Measurements from ENCODE around the gene LIMS2. TPM values are rescaled to one million over a fixed set of nuclear protein-coding genes. Genes with fewer than 3 reads are reported as not detected.

The LIMS2 gene
- polyA plus RNA-seq, 2 of the 4 experiments (the other 2 are of a cell fraction): 1.2 to 6.1 TPM

GRCh38 chr2:127591221-127591923, 84.0 kb downstream of the LIMS2 start:
- WGBS (ENCODE audit: missing lambda C conversion rate): 51% methylated on average over 9 of the region's 10 CpGs
- Histone ChIP-seq H3K4me2 (no peak overlapping the region), H3K9me3 (no peaks in the 10 kb centered on the region), H3K27ac (peak overlapping the region in 1 of 2 experiments; percentile 61; a peak in 2 of 6 replicates), H3K4me1 (no peaks in the 10 kb centered on the region), H3K4me3 (no peak overlapping the region)
- FAIRE-seq (no peak), DNase-seq (ENCODE audit: low read depth in 1 of 2, low spot score in 1 of 2) (peak; percentile 72 to 74), ATAC-seq (peak; percentile 90 to 99)
- TF ChIP-seq RAD21 (conservative IDR thresholded peaks at IDR 0.05 in 1 of 2, IDR thresholded peaks at IDR 0.05 in 1 of 2): peak; percentile 86 to 96
- peak; percentile 91 for TF ChIP-seq CTCF (IDR thresholded peaks at IDR 0.05)
- TF ChIP-seq SMC3 (IDR thresholded peaks at IDR 0.05): peak; percentile 78
- no peak for TF ChIP-seq MAZ (IDR thresholded peaks at IDR 0.05; ENCODE audit: borderline replicate concordance, low read depth, low read length)
- CTCF ChIA-PET: interaction anchor here (0.7 to 2.8 kb wide), 30 partner anchors 9 to 285 kb away, joined by 3 to 37 read pairs (median 4); partner anchors contain the start of gene LIMS2
- POLR2A ChIA-PET: interaction anchor here (1.1 kb wide), 1 partner anchor 65 kb away, joined by 6 read pairs; the partner anchor contains the start of gene IWS1

- Histone ChIP-seq H3K4me1 (no peaks in the 10 kb centered on the region), H3K9me3 (no peaks in the 10 kb centered on the region), H3K27ac (peak overlapping the region in 1 of 2 experiments; percentile 61; a peak in 1 of 6 replicates), H3K4me3 (no peak overlapping the region), H3K4me2 (no peak overlapping the region)
- ATAC-seq: peak in 1 of 2 experiments; percentile 16; a peak in 3 of 6 replicates
- ChIA-PET POLR2A (interaction anchor here (1.1 kb wide), 1 partner anchor 64 kb away, joined by 6 read pairs; the partner anchor contains the start of gene IWS1), CTCF (interaction anchor here (0.6 to 2.8 kb wide), 27 partner anchors 8 to 328 kb away, joined by 3 to 37 read pairs (median 4); partner anchors contain the start of gene LIMS2)
- WGBS (ENCODE audit: missing lambda C conversion rate): 78% methylated on average over 8 of the region's 8 CpGs
- no peak for FAIRE-seq
- no peak for DNase-seq (ENCODE audit: low read depth in 1 of 2, low spot score in 1 of 2)
- TF ChIP-seq ELK1 (IDR thresholded peaks at IDR 0.05; ENCODE audit: low read depth, low read length): no peak
- TF ChIP-seq JUNB (IDR thresholded peaks at IDR 0.05): no peak
- TF ChIP-seq FOSB (CRISPR knock-in tag; IDR thresholded peaks at IDR 0.05): no peak
- TF ChIP-seq MAFK (IDR thresholded peaks at IDR 0.05; ENCODE audit: partially characterized antibody): no peak
- no peak for TF ChIP-seq CHD2 (IDR thresholded peaks at IDR 0.05; ENCODE audit: low read length, partially characterized antibody)
- no peak for TF ChIP-seq USF2 (IDR thresholded peaks at IDR 0.05)
- TF ChIP-seq MAX (IDR thresholded peaks at IDR 0.05): no peak
- TF ChIP-seq TP53 (CRISPR knock-in tag; IDR thresholded peaks at IDR 0.05): no peak
- TF ChIP-seq PBX3 (IDR thresholded peaks at IDR 0.05): no peak
- no peak for TF ChIP-seq HDAC2 (IDR thresholded peaks at IDR 0.05)
- TF ChIP-seq CEBPB (IDR thresholded peaks at IDR 0.05): no peak
These were observed 84.7 kb downstream of the LIMS2 start for GRCh38 chr2:127590386-127591190.
